ENCODE data around the gene COX7B2.

- no peak for TF ChIP-seq CTCF (IDR thresholded peaks at IDR 0.05; ENCODE audit: low read depth, low read length)
- no peak for TF ChIP-seq POLR2A (IDR thresholded peaks at IDR 0.05; ENCODE audit: extremely low read depth, insufficient read length)
Observed at GRCh38 chr4:46944345-46944744, 35.3 kb upstream of the COX7B2 start.
